ENCODE measurements around the gene ZCCHC2.

ZCCHC2 gene

DNA sequence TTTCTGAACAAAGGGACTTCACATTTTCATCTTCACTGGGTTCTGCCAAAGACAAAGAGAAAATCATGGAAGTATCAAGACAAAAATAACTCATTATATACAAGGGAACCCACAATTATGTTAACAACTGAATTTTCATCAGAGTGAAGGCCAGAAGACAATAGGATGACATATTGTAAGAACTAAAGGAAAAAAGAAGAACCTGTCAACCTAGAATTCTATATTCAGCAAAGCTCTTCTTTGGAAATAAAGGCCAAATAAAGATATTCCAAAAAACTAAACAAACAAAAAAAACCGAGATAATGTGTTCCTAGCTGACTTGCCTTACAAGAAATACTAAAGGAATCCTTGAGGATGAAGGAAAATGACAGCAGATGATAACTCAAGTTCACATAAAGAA, 10.3 kb upstream of the ZCCHC2 start:
- no peak for DNase-seq

DNA sequence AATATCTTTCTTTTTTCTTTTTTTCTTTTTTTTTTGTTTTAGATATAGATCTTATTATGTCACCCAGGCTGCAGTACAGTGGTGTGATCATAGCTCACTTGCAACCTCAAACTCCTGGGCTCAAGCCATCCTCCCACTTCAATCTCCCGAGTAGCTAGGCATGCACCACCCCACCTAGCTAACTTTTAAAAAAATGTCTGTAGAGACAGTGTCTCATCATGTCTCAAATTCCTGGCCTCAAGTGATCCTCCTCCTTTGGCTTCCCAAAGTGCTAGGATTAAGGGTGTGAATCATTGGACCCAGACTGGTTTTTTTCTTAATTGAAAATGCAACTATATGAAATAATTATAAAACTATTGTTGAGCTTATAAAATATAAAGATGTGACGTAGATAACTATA, 9.8 kb upstream of the ZCCHC2 start:
- no peak for DNase-seq

DNA sequence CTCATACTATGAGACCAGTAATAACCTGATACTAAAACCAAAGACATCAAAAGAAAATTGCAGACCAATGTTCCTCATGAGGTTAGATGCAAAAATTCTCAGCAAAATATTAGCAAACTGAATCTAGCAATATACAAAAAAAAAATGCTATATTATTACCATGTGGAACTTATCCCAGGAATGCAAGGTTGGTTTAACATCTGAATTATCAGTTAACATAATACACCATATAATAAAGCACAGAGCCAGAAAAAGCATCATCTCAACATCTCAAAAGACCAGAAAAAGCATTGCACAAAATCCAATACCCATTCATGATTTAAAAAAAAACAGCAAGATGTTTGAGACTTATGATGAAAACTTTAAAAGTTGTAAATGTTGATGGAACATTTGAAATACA, 8.3 kb upstream of the ZCCHC2 start:
- no peak for DNase-seq

DNA sequence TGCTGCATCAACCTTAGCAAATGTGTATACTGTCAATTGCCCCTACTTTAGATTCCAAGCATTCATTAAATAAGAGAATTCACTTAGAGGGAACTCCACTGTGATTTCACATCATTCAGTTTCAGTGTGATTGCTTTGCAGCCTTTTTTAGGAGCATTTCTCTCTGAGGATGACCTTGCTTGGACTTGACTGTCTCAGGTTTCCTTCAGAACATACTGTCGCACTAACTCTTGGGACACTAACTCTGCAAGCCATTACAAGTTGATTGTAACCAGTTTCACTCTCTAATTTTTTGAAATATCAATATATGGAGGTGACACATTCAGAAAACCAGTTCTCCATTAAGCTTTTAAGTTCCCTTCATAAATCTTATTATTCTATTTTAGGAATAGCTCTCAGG, 6.6 kb upstream of the ZCCHC2 start:
- DNase-seq: no peak

DNA sequence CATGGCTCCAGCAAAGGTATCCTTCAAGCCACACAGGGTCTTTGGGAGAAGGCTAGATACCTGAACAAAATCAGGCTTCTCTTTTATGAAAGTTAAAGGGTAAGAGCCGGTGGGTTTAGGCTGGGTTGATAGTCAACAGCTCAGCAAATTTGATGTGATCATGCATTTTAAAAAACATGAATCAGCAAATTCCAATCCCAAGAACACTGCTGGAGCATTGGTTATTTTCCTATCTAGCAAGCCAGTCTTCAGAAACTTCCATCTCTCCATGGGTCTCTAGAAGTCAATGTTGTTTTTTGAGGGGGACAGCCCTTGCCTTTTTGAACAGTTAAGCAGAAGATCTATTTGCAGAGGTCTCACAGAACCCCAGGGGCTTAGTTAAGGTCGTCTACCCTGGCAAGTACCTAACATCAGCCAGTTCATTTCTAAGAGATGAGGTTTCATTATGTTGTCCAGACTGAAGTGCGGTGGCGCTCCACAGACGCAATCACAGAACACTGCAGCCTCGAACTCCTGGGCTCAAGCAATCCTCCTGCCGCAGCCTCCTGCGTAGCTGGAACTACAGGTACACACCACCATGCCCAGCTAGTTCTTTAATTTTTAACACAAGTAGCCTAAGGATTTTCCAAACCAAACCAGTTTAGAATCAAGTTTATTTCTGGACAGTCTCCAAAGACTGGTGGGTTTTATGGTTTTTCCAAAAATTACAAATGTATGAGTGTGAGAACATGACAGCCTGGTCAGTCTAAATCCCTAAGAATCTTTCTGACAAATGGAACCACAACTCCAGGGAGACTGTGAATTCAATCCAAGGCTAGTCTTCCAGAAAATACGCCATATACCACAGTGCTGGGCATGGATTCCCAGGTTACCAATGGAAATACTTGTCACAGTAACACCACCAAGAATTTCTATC, 4.1 kb upstream of the ZCCHC2 start:
- no peak for DNase-seq

DNA sequence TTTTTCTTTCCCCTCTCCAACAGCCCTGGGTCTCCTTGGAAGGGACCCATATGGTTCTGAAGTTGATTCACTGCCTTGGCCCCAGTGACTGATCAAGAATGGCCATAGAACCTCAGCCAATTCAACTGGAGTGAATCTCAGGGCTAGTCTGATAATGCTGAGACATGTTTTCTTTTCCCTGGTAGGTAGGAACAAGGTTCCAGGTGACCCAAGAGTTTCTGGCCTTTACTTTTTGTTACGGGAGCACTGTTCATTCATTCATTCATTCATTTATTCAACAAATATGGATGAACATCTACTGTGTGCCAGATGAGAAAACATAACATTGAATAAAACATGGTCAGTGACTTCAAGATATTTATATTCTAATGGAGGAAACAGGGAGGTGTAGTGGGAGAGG, 3.1 kb upstream of the ZCCHC2 start:
- no peak for DNase-seq

DNA sequence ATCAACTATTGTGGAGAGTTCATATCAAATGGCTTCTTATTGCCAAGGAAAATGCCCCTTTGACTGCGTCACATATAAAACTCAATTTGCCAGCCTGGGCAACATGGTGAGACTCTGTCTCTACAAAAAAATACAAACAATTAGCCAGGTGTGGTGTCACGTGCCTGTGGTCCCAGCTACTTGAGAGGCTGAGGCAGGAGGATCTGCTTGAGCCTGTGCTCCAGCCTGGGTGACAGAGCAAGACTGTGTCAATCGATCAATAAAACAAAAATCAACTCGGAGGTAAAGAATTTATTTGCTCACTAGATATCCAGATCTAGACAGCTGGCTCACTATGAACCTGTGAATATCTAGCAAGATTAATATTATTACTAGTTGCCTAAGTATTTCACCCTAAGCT, 1.7 kb upstream of the ZCCHC2 start:
- no peak for DNase-seq

DNA sequence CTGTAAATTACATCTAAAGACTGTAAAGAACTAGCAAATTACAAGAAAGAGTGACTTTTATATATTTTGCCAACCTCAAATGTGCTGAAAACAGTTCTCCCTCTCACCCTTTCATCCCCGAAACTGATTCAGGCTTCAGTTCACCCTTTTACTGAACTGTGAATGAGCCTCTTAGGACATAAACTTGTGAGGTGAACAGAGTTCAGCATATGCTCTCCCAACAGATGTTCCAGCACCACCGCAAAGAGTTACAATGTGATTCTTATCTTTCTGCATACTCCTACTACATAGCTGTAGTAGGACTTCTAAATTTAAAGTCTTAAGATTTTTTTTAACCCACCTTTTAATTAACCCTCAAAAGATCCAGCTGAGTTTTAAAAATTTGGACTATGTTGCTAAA, 1.2 kb upstream of the ZCCHC2 start:
- DNase-seq: no peak

DNA sequence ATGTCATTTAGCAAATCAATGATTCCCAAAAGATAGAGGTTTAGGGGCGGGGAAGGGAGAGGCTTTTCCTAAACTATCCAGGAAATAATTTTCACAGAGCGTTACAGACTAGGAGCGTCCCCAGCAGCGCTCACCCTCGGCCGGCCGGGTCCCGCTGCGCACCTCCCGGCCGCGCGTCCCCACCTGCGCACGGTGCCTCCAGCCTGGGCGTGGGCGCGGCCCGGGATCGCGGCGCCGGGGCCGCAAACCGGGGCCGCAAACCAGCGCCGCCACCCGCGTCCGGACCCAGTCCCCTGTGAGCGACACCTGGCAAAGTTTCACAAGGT, 684 bp upstream of the ZCCHC2 start:
- no peak for DNase-seq

DNA sequence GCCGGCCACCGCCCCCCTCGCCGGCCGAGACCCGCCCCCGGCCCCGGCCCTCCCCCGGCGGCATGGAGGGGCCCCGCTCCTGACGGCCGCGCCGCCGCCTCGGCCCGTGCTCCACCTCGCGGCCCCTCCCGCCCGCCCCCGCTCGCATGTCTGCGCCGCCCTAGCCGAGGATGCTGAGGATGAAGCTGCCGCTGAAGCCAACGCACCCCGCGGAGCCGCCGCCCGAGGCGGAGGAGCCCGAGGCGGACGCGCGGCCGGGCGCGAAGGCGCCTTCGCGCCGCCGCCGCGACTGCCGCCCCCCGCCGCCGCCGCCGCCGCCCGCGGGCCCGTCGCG, 397 bp downstream of the ZCCHC2 start:
- DNase-seq: no peak

DNA sequence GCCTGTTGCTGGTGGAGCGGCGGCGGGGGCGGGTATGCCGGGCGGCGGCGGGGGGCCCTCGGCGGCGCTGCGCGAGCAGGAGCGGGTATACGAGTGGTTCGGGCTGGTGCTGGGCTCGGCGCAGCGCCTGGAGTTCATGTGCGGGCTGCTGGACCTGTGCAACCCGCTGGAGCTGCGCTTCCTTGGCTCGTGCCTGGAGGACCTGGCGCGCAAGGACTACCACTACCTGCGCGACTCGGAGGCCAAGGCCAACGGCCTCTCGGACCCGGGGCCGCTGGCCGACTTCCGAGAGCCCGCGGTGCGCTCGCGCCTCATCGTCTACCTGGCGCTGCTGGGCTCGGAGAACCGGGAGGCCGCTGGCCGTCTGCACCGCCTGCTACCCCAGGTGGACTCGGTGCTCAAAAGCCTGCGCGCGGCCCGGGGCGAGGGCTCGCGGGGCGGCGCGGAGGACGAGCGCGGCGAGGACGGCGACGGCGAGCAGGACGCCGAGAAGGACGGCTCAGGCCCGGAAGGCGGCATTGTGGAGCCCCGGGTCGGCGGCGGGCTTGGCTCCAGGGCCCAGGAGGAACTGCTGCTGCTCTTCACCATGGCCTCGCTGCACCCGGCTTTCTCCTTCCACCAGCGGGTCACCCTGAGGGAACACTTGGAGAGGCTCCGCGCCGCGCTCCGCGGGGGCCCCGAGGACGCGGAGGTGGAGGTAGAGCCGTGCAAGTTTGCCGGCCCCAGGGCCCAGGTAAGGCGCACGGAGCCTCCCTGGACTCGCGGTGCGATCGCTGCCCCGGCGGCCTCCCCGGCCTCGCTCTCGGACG, 1.0 kb downstream of the ZCCHC2 start:
- DNase-seq: peak; percentile 57

DNA sequence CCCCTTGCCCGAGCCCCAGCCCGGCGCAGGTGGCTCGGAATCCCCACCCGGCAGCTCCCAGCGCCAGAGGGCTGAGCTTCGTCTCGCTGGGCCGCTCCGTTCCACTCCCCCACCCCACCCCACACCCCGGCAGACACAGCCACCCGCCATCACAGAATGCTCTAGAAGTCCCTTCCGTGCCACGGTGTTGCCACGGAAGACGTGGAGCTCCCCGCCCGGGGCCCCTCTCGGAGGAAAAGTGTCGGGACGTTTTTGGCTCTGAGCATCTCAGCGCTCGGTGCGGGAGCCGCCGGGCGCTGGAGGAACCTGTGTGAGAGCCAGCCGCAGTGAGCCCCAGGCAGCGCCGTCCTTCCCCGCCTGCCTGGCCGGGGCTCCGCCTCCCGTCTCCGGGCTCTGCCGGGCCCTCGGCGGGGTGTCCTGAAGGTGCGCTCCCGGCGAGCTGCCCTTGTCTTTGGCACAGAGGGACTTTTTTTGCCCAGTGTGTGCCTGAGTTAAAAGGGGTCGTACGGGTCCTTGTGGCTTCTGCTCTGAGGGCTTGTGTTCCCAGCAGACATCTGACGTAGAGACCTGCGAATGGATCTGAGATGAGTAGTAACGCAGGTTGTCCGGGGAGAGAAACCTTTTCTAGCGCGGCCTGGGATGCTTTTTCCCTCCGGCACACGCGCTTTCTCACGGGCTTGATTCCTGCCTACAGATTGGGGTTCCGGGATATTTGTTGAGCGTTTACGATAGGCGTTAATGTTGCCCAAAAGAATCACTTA, 1.8 kb downstream of the ZCCHC2 start:
- peak; percentile 68 for DNase-seq

DNA sequence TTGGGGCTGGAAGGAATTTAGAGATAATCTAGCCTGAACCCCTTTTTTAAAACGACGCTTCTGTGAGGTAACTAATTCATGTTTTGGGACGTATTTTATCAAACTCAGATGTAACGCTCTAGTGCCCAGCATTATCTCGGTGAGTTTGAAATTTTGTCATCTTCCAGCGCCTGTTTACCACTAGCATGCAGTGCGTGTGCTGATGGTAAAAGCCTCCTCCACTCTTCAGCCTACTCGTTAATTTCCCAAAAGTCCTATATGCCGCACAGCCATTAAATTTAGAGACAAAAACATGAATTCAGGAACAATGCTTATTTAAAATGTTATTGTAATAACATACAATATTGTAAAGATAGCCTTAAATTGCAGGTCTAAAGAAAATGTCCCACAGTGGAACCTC, 2.8 kb downstream of the ZCCHC2 start:
- DNase-seq: no peak

DNA sequence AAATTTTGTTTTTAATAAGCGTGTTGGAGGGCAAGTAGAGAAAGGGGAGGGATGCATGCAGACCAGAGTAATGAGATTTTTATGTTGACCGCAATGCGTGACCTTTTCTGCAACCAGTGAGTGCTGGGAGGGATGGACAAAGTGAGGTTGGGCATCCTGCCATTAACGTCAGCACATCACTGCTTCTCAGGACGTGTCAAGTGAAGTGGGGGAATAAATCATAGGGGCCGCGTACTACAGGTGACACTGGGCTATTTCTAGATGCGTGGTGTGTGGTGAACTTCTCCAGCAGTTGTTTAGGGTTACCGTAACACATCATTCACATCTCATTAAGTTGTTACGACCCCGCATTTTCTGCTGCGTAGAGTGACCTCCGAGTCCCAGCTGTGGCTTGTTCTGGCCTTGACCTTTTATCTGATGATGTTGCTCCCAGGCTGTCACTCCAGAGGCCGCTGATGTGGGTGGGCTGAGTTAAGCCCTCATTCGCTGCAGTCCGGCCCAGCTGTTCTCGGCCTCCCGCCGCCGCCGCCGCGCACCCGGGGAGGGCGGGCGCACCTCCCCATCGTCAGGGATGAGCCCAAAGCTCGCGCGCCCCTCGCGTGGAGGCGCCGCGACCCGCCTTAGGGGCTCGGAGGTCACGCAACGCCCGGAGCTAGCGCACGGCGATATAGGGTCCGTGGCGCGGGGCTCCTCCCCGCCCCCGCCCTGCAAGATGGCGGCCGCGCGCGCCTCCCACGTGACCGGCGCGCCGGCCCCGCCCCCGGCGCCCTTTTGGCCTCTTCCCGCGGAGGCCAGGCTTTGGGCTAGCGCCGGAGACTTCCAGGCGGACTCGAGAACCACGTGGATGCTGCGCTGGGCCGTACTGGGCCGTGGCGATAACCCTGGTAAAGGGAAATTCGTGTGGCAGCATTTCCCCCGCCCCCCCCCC, 3.5 kb downstream of the ZCCHC2 start:
- DNase-seq: peak; percentile 77

DNA sequence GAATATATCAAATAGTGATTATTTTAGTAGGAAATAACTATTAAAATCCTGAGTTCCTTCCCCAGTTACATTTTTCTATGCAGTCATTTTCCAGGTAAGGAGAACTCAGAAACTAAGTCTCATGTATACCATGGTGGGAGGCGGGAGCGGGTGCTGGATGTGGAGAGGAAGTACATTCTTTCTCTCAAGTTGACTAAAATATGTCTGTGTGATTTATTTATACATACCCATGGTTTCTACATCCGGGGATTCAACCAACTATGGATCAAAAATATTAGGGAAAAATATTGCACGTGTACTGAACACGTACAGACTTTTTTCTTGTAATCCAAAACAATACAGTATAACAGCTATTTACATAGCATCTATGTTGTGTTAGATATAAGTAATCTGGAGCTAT, 6.8 kb downstream of the ZCCHC2 start:
- no peak for DNase-seq

DNA sequence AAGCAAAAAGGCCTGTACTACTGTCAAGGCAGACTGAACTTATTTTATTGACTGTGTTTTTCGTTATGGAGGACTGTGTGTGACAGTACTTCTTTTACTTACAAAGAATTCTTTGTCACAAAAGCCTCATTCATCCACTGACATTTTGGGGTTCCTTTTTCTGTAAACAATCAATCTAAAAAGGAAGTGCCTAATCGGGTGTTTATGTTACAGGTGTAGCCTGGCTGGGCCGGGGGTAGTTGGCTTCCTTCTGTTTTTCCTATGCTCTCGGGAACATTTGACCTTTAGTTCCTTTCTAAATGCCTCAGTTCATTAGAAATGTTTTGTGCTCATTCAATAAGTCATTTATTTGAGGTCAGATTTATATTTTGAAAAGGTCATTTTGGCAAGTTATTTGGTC, 8.3 kb downstream of the ZCCHC2 start:
- DNase-seq: no peak

DNA sequence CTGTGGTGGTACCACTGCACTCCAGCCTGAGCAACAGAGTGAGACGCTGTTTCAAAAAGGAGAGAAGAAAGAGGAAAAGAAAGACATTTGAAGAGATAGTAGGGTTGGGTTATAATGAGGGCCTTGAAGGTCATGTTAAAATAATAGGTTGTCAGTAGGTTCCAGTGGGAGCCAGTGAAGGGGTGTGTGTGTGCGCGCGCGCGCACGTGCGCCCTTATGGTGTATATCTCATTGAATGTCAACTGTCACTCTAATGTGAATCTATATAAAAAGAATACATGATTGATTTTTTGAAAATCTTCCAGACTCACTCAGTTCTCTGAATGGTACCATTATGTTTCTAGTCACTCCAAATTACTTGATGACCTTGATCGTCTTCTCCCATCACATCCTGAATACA, 9.1 kb downstream of the ZCCHC2 start:
- no peak for DNase-seq

DNA sequence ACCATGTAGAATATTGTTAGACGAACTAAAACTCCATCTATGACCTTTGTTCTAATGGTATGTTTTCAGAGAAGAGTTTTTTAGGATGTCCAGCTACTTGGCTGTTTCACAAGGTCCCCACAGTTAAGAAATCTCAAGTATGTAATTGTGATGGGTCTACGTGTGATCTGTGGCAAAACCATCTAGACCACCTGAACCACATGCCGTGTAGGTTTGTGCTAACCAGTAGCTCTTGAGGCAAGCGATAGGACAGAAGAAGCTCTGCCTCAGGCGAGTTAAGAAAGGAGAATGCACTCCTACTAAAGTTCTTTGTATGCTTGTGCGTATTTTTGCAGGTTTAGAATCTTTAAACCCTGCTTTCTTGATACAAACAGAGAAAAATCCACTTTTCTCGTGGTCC, 13.2 kb downstream of the ZCCHC2 start:
- DNase-seq: no peak

DNA sequence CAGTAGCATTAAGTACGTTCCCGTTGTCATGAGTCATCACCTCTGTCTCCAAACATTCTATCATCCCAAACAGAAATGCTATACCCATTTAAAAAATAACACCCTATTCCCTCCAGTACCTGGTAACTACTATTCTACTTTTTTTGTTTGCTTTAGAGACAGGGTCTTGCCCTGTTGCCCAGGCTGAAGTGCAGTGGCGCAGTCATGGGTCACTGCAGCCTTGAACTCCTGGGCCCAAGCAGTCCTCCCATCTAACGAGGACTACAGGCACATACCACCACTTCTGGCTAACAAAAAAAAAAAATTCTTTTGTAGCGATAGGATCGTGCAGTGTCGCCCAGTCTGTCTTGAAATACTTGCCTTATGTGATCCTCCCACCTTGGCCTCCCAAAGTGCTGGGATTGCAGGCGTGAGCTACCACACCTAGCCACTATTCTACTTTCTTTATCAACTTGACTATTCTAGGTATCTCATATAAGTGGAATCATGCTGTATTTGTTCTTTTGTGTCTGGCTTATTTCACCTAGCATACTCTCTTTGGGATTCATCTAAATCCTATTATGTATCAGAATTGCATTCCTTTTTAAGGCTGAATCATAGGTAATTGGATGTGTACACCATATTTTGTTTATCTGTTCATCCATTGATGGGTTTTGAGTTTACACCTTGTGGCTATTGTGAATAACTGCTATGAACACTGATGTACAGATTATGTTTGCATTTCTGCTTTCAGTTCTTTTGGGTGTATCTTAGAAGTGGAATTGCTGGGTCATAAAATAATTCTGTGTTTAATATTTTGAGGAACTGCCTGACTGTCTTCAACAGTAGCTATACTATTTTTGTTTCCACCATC, 14.4 kb downstream of the ZCCHC2 start:
- DNase-seq: no peak

DNA sequence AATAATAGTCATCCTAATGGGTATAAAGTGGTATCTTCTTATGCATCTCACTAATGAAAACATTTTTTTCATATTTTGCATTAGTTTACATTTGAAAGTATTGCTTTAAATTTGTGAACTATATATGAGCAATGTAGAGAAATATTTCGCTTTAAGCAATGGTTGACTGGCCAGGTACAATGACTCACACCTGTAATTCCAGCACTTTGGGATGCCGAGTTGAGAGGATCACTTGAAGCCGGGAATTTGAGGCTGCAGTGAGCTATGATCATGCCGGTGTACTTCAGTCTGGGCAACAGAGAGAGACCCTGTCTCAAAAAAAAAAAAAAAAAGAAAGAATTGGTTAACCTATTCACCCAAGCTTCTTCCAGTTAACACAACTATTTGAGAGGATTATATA, 15.1 kb downstream of the ZCCHC2 start:
- DNase-seq: no peak

DNA sequence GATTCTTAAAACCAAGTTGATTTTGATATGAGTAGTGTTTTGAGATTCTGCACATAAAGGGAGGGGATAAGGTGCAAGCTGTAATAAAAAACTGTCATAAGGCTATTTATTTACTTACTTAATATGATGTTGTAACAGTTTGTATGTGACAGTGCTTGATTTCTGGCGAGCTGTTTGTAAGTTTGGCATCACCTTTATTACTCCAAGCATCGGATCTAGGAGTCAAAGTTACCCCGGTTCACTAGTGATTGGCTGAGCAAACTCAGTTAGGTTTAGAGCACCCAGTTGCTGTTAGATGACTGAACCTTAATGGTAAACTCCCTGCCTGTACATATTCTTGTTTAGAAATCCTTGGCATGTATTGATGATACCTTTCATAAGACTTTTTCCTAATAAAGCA, 16.1 kb downstream of the ZCCHC2 start:
- DNase-seq: no peak
